HG03060 (cell line): Measurements from ENCODE around the gene PFKFB3.
"Not testable (repeated sequence)": the region's sequence is repeated elsewhere in the genome, so short reads cannot be mapped to it uniquely, and the experiment has no call there.

ENCODE experiments used
- ATAC-seq: cut with Tn5 transposase; IDR thresholded peaks from one replicate; pipeline ENCODE4 v1.9.1; 2021; ENCODE audit warnings: low read depth, moderate number of reproducible peaks; ENCODE audit not compliant: unreplicated experiment

Gene PFKFB3

DNA sequence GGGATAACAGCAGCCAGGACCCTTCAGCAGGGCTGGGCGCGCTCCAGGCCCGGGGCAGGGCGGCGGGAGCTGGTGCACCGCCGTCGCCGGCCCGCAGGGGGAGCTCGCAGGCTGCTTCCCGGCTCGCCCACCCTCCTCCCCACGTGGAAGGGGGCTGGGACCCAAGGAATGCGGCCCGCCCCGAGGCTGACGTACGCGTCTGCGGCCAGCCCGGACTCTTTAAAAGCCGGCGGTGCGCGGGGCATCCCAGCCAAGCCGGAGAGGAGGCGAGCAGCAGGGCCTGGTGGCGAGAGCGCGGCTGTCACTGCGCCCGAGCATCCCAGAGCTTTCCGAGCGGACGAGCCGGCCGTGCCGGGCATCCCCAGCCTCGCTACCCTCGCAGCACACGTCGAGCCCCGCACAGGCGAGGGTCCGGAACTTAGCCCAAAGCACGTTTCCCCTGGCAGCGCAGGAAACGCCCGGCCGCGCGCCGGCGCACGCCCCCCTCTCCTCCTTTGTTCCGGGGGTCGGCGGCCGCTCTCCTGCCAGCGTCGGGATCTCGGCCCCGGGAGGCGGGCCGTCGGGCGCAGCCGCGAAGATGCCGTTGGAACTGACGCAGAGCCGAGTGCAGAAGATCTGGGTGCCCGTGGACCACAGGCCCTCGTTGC, at the start of gene PFKFB3:
Gene PFKFB3 (plus strand): TSS at position 249 of the 647 bp plus-strand sequence. CDS start 329 bp downstream, at position 578.
- ATAC-seq: peak; percentile 42

DNA sequence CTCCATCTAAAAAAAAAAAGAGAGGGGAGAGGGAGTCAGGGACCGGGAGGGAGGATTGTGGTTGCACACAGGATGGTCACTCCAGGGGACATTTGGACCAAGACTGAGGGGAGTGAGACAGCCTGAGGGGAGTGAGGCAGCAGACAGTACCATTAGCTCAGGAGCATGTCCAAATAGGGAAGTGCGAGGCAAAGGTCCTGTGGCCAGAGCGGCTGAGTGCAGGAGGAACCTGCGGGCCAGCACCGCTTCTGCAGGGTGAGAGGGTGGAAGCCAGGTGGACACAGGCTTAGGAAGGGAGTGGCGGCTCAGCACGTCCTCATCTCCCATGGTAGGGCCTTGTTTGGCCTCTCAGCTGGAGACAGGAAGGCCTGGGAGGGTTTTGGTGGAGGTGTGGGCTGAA, 48.9 kb upstream of the PFKFB3 start:
- no peak for ATAC-seq

DNA sequence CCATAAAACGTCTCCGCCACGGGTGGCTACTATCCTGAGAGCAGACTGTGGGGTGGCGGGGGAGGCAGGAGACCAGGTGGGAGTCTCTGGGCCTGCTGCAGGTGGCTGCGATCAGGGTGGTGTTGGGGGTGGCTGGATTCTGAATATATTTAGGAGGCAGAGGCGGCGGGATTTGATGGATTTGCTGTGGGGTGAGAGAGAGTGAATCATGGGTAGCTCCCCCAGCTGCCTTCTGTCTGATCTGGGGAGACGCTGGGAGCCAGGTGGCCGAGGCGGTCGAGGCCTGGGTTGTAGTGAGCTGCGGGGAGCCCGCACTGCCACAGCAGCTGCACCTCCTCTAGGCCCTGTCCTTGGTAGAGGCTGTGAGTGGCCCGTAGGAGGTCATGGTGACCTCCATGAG, 48.2 kb upstream of the PFKFB3 start:
- ATAC-seq: no peak

DNA sequence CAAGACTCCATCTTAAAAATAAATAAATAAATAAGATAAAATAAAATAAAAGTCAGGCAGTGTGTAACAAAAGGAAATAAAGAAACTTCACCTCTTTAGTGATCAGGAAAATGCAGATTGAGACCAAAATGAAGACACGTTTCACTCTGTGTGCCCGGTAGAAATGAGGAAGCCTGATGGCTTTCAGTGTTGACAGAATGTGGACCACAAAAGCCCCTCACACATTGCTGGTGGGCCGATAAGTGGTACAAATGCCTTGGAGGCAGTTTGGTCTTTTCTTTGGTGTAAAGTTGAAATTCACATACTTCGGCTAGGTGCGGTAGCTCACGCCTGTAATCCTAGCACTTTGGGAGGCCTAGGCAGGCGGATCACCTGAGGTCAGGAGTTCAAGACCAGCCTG, 44.5 kb upstream of the PFKFB3 start:
- no peak for ATAC-seq

DNA sequence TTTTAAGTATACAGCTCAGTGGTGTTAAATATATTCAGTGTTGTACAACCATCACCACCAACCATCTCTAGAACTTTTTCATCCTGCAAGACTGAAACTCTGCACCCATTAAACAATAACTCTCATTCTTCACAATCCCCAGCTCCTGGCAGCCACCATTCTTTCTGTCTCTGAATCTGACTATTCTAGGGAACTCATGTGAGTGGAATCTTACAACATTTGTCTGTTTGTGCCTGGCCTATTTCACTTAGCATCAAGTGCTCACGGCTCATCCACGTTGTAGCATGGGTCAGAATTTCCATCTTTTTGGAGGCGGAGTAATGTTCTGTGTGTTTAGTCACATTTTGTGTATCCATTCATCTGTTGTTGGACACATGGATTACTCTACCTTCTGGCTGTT, 40.8 kb upstream of the PFKFB3 start:
- no peak for ATAC-seq

DNA sequence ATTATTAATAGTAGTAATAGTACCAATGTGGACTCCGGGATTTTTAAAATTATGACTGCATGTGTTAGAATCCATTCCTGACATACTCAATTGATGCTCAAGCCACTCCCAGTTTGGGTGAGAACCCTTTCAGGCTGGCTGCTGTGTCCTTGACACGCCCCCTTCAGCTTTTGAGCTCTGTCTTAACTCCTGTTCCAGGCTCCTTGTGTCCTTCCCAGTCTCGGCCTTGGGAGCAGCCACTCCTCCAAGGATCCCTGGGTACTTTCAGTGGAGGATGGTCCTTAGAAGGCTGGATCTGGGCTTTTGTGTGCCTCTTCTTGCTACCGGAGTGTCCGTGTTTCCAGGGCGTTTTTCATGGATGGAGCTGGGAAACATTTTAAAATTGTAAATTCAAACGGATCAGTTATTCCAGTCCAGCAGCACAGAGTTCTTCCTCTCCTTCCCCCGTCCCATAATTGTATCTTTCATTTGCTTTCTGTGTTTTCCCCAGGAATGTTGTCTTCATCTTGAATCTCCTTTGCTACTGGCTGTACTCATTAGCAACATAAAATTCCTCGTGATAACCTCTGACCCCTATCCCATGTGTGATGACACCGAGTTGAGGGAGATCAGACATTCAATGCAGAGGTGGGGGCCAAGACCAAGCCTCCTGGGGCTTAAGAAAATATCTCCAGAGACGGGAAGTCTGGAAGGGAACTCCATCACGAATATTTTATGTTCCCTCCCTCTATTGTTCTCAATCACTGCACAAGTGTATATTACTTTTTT, 40.0 kb upstream of the PFKFB3 start:
- ATAC-seq: no peak

DNA sequence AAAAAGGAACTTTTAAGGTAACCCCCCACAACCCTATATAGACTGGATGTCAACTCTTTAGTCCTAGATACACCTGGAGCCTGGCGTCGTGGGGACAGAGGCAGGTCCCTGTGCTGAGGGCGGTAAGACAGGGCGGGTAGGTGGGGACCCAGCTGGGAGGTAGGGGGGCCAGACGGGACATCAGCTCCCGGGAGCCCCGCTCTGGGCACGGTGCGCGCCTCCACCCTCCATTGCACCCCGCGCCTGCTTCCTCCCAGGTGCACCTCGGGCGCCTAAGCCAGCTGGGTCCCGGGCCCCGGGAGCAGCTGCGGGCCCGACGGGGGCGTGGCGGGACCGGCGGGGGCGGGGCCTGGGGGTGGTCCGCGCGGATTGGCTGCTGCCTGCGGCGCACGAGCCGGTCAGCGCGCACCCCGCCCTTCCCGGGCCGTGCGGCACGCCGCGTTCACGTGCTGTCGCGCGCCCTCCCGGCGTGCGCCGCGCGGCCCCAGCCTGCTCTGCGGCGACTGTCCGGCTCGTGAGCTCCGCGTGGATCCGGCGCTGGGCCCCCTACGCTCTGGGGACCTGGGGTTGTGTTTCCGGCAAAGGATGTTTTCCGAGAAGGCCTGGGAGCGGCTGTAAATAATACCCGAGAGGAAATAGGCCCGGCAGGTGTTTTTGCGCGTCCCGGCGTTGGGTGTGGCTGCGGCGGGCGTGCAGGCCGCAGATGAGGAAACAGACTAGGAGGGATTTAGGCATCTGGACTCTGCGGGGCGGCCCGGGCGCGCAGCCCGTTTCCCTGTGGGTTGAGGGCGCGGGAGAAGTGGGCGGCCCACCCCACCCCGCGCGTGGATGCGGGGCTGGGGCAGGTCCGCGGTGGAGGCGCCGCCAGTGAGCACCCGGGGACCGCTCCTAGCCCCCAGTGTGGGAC, 39.1 kb upstream of the PFKFB3 start:
- ATAC-seq: peak; percentile 42

DNA sequence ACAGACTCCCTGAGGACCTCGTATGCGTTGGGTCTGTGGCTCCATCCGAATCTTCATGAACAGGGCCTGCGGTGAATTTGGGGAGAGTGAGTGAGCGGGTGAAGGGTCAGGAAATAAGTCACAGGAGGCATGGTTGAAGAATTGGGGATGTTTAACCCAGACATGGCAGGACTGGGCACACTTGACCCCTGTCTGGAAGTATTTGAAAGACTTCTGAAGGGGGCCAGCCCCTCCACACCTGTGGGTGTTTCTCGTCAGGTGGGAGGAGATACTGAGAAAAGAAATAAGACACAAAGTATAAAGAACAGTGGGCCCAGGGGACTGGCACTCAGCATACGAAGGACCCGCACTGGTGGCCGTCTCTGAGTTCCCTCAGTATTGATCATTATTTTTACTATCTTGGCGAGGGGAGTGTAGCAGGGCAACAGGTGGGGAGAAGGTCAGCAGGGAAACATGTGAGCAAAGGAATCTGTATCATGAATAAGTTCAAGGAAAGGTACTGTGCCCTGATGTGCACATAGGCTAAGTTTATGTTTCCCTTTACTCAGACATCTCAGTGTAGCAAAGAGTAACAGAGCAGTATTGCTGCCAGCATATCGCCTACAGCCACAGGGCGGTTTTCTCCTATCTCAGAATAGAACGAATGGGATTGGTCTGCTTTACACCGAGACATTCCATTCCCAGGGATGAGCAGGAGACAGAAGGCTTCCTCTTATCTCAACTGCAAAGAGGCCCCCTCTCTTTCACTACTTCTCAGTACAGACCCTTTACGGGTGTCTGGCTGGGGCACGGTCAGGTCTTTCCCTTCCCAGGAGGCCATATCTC, 38.2 kb upstream of the PFKFB3 start:
- no peak for ATAC-seq

DNA sequence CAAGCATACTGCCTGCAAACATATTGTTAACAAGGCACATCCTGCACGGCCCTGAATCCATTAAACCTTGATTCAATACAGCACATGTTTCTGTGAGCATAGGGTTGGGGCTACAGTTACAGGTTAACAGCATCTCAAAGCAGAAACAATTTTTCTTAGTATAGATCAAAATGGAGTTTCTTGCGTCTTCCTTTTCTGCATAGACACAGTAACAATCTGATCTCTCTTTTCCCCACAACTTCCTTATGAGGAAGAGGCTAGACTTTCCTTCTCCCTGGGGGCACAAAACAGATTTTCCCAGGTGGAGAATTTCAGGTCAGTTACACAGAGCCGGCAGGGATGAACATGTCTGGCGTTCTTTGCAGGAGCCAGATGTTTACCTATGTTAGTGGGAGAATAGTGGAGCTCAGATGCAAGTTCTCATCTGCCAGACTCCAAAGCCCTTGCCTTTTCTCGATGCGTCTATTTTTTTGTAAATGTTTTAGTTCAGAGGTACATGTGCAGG, 37.5 kb upstream of the PFKFB3 start:
- no peak for ATAC-seq

DNA sequence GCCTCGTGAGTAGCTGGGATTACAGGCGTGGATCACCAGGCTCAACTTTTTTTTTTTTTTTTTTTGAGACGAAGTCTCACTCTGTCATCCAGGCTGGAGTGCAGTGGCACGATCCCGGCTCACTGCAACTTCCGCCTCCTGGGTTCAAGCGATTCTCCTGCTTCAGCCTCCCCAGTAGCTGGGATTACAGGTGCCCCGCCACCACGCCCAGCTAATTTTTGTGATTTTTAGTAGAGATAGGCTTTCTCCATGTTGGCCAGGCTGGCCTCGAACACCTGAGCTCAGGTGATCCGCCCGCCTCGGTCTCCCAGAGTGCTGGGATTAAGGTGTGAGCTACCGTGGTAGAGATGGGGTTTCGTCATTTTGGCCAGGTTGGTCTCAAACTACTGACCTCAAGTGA, 36.8 kb upstream of the PFKFB3 start:
- ATAC-seq: not testable (repeated sequence)

DNA sequence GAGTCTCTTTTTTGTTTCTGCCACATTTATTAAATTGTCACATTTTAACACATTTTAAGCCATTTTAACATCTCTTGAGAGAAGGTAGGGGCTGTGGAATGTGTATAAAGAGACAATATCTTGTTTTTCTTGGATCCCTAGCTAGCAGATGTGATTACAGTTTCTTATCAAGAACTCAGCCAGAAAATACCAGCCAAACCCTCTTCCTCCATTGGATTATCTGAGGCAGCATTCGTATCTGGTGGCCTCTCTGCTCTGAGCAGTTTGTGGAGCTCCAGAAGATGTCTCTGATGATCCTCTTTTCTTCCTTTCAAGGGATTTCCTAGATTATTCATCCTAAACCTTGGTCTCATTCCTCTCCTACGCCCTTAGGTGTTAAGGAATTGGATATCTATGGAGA, 35.3 kb upstream of the PFKFB3 start:
- ATAC-seq: no peak

DNA sequence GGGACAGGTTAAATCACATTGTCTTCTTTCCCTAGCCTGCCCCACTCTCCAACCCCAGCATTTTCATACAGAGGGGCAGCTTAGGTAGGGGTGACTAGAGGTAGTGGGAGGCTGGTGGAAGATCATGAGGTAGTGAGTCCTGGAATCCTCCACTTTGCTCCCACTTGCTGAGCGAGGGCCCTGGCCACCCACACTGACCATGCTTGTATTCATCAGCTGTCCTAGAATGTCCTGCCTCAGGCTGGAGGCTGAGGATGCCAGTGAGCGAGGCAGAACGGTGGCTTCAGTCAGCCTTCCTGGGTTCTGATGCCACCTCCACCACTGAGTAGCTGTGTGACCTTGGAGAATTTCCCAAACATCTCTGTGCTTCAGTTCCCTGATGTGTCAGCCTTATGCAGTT, 34.6 kb upstream of the PFKFB3 start:
- no peak for ATAC-seq

DNA sequence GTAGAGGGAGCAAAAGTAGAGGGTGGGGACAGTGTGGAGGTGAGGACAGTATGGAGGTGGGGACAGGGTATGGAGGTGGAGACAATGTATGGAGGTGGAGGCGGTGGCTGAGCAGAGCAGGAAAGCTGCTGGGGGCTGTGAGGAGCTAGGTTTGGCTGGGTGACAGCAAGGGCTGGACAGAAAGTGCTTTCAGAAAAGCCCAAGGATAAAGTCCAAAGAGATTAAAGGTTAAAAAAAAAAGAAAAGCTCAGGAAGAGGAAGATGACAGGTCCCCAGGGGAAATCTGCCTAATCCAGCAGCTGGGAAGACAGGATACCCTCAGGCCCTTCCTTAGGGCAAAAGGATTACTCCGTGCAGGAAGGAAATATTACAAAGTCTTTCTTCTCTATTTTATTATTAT, 32.1 kb upstream of the PFKFB3 start:
- ATAC-seq: no peak

DNA sequence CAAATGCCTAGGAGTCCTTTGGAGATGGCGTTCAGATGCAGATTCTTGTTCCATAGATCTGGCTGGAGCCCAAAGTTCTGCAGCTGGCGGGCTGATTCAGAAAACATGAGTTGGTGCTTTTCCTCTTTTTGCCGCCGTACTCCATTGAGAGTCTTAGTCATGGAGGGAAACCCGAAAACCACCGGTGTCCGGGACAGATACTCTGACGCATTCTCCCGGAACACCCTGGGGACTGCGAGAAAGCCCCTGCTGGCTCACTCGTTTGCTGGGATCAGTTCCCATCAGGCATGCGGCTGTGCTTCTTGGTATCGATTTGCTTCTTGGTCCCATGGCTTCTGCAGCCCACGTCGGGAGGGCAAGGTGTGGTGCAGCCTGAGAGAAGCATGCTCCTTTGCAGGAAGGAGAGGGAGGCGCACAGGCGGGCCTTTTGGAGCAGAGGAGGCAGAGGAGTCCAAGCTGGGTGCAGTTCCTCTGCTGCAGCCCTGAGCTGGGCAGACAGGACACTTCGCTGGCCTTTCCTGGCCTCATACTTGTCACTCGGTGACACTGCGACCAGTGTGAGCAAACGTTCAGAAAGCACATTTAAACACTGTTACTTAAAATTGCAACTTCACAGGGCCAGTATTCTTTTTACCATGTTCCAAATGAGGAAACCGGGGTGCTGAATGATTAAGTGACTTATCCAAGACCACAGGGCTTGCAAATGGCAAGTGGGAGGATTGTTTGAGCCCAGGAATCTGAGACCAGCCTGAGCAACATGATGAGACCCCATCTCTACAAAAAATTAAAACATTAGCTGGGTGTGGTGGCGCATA, 30.6 kb upstream of the PFKFB3 start:
- no peak for ATAC-seq

DNA sequence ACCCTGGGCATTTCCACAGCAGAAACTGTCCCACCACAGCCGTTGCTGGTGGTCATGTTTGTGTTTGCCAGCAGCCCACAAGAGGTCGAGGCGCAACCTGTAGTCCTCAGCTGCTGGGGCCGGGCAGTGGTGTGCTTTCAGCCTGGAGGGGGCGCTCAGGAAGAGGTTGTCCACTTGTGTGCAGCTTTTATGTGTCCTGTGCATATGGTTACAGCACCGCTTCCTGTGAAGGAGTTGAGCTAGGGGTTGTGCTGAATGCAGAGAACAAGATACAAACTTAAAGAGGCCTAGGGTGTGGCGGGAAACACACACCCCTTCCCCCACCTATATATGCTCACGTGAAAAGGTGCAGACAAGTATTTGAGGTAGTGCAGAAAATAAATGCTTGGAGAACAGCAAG, 29.5 kb upstream of the PFKFB3 start:
- ATAC-seq: no peak

DNA sequence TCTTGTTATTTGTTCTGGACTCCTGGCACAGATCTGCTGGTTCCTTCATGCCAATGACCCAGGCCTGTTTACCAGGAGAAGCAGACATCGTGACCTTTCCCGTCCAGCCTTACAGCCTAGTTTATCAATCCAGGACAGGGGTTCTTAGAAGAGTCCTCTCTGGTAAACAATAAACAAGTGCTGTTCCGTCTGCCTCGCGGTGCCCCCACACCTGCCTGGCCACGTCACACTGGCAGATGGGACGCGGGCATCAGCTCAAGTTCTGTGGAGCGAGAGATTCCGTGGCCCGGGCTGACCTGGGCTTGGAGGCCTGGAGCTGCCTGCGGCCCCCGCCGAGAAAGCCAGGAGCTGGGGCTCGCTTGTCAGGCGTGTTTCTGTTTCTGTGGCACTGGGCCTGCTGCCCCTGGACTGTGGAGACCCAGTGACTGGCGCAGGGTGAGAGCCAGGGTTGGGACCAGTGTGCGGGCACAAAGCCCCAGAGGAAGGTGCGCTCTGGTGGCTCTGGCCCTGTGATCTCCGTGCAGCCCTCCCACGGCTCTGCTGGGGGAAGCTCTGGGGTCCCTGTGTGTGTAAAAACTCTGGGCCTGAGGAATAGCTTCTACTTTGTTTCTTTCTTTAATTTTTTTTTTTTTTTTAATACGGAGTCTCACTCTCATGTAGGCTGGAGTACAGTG, 28.4 kb upstream of the PFKFB3 start:
- no peak for ATAC-seq

DNA sequence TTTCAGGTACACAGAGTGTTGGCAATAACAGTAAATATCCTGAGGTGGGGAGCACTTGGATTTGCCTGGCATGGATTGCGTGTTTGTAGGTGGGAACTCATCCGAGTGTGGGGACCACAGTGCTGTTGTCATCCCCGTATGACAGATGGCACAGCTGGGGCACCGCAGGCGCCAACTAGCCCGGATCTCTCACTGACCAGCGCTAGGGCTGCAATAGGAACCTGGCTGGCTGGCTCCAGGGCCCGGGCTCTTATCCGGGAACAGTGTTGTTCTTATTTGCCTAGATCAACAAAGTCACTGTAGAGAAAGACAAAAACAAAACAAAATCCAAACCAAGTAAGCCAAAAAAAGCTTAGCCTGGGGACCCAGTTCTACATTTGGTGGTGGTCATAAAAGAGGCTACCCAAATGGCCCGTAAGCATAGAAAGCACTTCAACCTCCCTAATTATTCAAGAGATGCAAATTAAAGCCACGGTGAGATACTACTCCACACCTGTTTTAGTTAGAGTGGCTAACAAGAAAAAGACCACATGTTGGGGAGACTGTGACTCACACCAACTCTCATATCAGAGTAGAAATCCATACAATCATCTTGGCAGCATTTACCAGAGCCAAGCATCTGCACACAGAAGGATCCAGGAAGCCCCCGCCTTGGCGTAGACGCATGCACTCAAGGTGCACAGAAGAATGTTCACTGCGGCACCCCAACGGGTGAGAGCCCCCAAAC, 27.2 kb upstream of the PFKFB3 start:
- ATAC-seq: no peak

DNA sequence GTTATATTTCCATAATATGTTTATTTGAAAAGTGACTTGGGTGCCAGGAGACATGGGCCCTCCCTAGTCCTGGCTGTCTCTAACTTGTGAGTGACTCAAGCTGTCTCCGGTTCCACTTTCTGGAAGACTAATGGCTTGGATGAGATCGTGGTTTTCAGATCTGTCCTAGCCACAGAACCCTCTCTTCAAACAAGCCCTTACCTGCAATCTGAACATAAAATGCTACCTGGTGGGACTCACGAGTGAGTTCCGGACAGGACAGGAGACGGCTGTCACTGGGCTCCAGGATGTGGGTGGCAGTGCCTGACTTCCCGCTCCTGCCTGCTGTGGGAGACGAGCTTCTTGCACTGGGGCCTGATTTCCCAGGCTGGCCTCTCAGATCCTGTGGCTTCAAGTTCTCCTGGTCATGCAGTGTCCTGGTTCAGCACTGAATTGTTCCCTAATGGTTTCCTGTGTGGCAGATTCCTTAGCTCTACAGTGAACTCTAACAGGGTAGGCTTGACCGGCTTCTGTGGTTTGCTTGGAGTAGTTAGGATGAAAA, 26.0 kb upstream of the PFKFB3 start:
- ATAC-seq: no peak
